Measurements from ENCODE around the gene CRYBB2. TPM values are rescaled to one million over a fixed set of nuclear protein-coding genes. Genes with fewer than 3 reads are reported as not detected.
"Not testable (repeated sequence)": the region's sequence is repeated elsewhere in the genome, so short reads cannot be mapped to it uniquely, and the experiment has no call there.

CRYBB2 gene
- total and polyA plus RNA-seq, 12 donors, result 0.13 TPM; not detected in 11

DNA sequence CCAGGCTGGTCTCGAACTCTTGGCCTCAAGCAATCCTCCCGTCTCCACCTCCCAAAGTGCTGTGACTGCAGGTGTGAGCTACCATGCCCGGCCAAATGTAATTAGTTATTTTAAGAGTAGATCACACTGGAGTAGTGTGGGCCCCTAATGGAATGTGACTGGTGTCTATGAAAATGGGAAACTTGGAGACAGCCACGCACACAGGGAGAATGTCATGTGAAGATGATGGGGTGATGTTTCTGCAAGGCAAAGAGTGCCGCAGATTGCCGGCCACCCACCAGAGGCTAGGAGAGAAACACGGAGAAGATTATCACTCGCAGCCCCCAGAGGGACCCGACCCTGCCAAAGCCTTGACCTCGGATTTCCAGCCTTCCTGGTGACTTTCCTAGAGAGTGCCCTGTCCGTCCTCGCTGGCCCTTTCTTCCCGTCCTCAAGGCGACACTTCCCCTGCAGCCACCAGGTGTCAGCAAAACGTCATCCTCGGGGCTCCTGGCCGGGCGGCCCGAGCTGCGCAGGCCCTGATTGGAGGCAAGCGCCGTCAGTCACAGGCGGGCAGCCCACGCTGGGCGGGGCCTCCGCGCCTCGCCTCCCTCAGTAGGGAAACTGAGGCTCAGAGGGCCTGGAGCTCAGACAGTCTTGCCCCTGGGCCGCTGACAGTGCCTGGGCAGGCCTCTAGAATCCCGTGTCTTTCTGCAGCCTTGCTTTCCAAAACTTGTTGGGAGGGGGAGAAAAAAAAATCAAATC, 16.3 kb downstream of the CRYBB2 start:
- Histone ChIP-seq H3K36me3 (no peaks in the 10 kb centered on the region), H3K4me3 (no peak overlapping the region), H3K27ac (no peak overlapping the region), H3K9me3 (no peaks in the 10 kb centered on the region), H3K27me3 (peaks cover 5 to 53% (median 27%) of the 10 kb centered on the region in 7 donors), H3K4me1 (peaks cover 0 to 6% (median 0%) of the 10 kb centered on the region in 9 donors)
- ATAC-seq (peak; percentile 78 to 95 (median 92)), DNase-seq (peak; percentile 80)
- TF ChIP-seq, protein P1, sequence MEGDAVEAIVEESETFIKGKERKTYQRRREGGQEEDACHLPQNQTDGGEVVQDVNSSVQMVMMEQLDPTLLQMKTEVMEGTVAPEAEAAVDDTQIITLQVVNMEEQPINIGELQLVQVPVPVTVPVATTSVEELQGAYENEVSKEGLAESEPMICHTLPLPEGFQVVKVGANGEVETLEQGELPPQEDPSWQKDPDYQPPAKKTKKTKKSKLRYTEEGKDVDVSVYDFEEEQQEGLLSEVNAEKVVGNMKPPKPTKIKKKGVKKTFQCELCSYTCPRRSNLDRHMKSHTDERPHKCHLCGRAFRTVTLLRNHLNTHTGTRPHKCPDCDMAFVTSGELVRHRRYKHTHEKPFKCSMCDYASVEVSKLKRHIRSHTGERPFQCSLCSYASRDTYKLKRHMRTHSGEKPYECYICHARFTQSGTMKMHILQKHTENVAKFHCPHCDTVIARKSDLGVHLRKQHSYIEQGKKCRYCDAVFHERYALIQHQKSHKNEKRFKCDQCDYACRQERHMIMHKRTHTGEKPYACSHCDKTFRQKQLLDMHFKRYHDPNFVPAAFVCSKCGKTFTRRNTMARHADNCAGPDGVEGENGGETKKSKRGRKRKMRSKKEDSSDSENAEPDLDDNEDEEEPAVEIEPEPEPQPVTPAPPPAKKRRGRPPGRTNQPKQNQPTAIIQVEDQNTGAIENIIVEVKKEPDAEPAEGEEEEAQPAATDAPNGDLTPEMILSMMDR (IDR thresholded peaks at IDR 0.05), result peak; percentile 25 to 75 (median 66)
- 11 to 12% methylated on average over 30 of the region's 30 CpGs for WGBS, 2 donors
- intact Hi-C loops (cut with DNase I), result loop anchor here in 2 of 10 donors (5.0 to 10.0 kb wide), 2 partner anchors 97 to 99 kb away; no protein-coding TSS in a partner anchor

DNA sequence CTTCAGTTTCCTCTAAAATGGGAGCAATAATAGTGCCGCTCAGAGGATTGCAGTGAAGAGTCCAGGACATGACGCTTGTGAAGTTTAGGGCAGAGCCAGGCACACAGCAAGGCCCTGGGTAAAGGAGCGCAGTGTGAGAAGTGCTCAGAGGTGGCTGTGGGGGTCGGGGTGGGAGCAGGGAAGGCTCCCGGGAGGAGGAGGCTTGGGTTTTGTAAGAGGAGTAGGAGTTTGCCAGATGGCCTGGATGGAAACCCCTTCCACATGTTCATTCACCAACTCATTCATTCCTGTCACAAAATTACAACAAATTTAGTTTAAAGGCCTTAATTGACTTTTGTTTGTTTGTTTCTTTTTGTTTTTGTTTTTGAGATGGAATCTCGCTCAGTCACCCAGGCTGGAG, 17.0 kb downstream of the CRYBB2 start:
- Histone ChIP-seq H3K4me3 (no peak overlapping the region), H3K27me3 (peaks cover 5 to 53% (median 27%) of the 10 kb centered on the region in 7 donors), H3K27ac (no peak overlapping the region), H3K36me3 (no peaks in the 10 kb centered on the region), H3K4me1 (peaks cover 0 to 6% (median 0%) of the 10 kb centered on the region in 9 donors), H3K9me3 (no peaks in the 10 kb centered on the region)
- TF ChIP-seq, protein P1 (IDR thresholded peaks at IDR 0.05), result no peak
- ATAC-seq (no peak), DNase-seq (no peak)
- intact Hi-C loops (cut with DNase I), result loop anchor here in 2 of 10 donors (5.0 to 10.0 kb wide), 2 partner anchors 96 to 98 kb away; no protein-coding TSS in a partner anchor
- 87% methylated on average over 6 of the region's 6 CpGs for WGBS, 2 donors

DNA sequence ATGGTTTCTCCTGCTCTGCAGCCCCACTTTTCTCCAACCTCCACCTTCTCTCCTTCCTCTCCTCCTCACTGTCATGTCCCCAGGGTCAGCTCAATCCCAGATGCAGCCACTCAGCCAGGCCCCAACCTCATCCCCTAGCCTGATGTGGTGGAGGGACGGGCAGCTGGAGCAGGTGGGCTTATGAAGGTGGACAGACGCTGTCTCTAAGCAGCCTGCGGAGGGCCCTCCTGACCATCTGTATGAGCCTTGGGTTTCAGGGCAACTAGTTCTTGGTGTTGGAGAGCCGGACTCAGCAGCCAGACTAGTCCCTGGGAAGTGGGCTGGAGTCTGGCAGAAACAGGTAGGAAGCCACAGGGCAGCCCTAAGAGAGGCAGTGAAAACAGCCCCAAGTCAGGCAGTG, 18.1 kb downstream of the CRYBB2 start:
- 74 to 75% methylated on average over 4 of the region's 4 CpGs for WGBS, 2 donors
- peaks cover 0 to 49% (median 27%) of the 10 kb centered on the region in 7 donors for H3K27me3 ChIP-seq
- no peak for DNase-seq

DNA sequence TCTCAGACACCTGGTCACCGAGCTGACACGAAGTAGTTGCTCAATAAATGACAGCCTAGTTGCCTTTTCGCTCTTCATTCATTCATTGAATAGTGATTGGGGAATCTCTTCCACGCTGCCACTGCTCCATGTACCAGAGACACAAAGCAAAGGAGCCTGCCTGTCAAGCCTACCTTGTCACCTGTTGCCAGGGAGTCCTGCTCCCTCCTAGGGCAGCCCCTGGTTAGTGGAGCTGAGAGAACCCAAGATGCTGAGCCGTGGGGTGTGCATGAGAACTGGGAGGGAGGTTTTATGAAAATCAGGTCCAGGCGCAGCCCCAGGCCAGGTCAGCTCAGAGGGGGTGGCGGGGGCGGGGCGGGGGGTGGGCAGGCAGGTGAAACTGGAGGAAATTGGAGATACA, 18.6 kb downstream of the CRYBB2 start:
- peaks cover 0 to 45% (median 26%) of the 10 kb centered on the region in 7 donors for H3K27me3 ChIP-seq
- intact Hi-C loops (cut with DNase I), result loop anchor here in 2 of 10 donors (5.0 to 10.0 kb wide), 2 partner anchors 94 to 97 kb away; no protein-coding TSS in a partner anchor
- 60 to 64% methylated on average over 8 of the region's 9 CpGs for WGBS, 2 donors
- not testable (repeated sequence) for H3K27ac ChIP-seq, H3K9me3 ChIP-seq, ATAC-seq, DNase-seq, H3K36me3 ChIP-seq, H3K4me3 ChIP-seq, H3K4me1 ChIP-seq

More for the DNA sequence above, 18.1 kb downstream of the CRYBB2 start:
- no peaks in the 10 kb centered on the region for H3K36me3 ChIP-seq
- H3K9me3 ChIP-seq, result no peaks in the 10 kb centered on the region
- ATAC-seq, result no peak
- H3K27ac ChIP-seq, result no peak overlapping the region
- peaks cover 0 to 6% (median 0%) of the 10 kb centered on the region in 9 donors for H3K4me1 ChIP-seq
- intact Hi-C loops (cut with DNase I), result loop anchor here in 2 of 10 donors (5.0 to 10.0 kb wide), 2 partner anchors 95 to 97 kb away; no protein-coding TSS in a partner anchor
- TF ChIP-seq, protein P1 (IDR thresholded peaks at IDR 0.05), result no peak
- H3K4me3 ChIP-seq, result no peak overlapping the region

DNA sequence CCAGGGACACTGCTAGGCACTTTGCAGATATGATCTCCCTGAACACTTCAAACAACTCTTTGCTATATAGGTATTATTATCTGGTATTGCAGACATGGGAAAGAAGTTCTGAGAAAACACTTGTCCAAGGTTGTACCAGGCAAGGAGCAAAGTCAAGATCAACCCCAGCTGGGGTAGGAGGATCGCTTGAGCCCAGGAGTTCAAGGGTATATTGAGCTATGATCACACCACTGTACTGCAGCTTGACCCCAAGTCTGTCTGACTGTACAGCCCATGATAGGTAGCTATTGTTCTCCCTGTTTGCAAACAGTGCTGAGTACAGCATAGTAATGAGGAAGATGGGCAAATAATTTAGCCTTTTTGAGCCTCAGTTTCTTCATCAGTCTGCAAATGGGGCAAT, 35.7 kb downstream of the CRYBB2 start:
- ATAC-seq; intact Hi-C loops (cut with DNase I); DNase-seq; H3K27ac ChIP-seq; H3K36me3 ChIP-seq; H3K9me3 ChIP-seq; H3K4me3 ChIP-seq; H3K4me1 ChIP-seq; H3K27me3 ChIP-seq: not testable (repeated sequence)
- 76 to 88% methylated on average over 1 of the region's 1 CpG for WGBS, 2 donors

DNA sequence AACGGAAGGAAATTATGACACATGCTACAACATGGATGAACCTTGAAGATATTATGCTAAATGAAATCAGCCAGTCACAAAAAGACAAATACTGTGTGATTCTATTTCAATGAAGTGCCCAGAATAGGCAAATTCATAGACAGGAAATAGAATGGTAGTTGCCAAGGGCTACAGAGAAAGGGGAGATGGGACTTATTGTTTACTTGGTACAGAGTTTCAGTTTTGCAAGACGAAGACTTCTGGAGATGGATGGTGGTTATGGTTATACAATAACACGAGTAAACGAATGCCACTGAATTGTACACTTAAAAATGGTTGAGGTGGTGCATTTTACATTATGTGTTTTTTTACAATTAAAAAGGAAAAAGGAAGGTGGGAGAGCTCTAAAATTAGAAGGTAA, 48.1 kb downstream of the CRYBB2 start:
- WGBS, 2 donors, result 79 to 84% methylated on average over 4 of the region's 4 CpGs
- ATAC-seq, DNase-seq, H3K36me3 ChIP-seq, H3K27ac ChIP-seq, H3K4me3 ChIP-seq, H3K4me1 ChIP-seq: not testable (repeated sequence)
- Histone ChIP-seq H3K27me3 (peaks cover 0 to 24% (median 0%) of the 10 kb centered on the region in 7 donors), H3K9me3 (peaks cover 0 to 22% (median 6%) of the 10 kb centered on the region in 11 donors)
- intact Hi-C loops (cut with DNase I), result loop anchor here in 2 of 10 donors (5.0 to 10.0 kb wide), 2 partner anchors 255 to 257 kb away; no protein-coding TSS in a partner anchor

DNA sequence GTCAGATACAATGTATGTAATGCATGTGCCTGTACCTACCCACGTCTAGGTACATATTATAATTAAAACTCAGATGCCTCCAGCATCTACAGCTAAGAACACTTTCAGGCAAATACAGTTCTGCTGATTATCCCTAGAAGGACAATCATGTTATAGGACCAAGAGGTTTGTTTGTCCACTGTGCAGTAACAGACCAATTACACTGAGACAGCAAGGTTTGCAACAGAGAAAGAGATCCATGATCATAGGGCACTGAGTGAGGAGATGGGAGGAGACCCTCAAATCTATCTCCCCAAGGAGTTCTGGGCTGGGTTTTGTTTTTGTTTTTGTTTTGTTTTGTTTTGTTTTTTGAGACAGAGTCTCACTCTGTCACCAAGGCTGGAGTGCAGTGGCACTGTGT, 49.5 kb downstream of the CRYBB2 start:
- H3K27me3 ChIP-seq, result peaks cover 0 to 24% (median 0%) of the 10 kb centered on the region in 7 donors
- intact Hi-C loops (cut with DNase I), result loop anchor here in 2 of 10 donors (5.0 to 10.0 kb wide), 2 partner anchors 253 to 256 kb away; no protein-coding TSS in a partner anchor
- WGBS, 2 donors, result 70 to 74% methylated on average over 1 of the region's 1 CpG

DNA sequence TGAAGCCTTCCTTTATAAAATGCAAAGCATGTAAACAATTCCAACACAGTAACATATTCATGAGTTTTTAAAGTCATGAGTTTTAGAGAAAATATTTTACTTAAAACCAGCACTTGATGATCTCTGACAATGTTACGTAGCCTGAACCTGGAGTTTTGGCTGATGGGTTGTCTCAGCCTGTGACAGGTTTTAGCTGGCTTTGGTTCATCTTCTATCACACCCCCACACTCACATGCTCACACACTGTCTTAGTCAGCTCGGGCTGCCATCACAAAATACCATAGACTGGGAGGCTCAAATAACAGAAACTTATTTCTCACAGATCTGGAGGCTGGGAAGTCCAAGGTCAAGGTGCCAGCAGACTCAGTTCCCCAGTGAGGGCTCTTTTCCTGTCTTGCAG, 50.6 kb downstream of the CRYBB2 start:
- not testable (repeated sequence) for H3K4me3 ChIP-seq

More for the DNA sequence above, 49.5 kb downstream of the CRYBB2 start:
- not testable (repeated sequence) for ATAC-seq, H3K36me3 ChIP-seq, H3K27ac ChIP-seq, H3K4me1 ChIP-seq, H3K4me3 ChIP-seq, DNase-seq
- peaks cover 0 to 22% (median 6%) of the 10 kb centered on the region in 11 donors for H3K9me3 ChIP-seq

More for the DNA sequence above, 50.6 kb downstream of the CRYBB2 start:
- intact Hi-C loops (cut with DNase I); H3K36me3 ChIP-seq; H3K27ac ChIP-seq; DNase-seq; H3K4me1 ChIP-seq; ATAC-seq: not testable (repeated sequence)
- peaks cover 0 to 17% (median 6%) of the 10 kb centered on the region in 11 donors for H3K9me3 ChIP-seq
- 31 to 47% methylated on average over 2 of the region's 2 CpGs for WGBS, 2 donors
- peaks cover 0 to 24% (median 0%) of the 10 kb centered on the region in 7 donors for H3K27me3 ChIP-seq

Measured in heart right ventricle (tissue), 16 donors.